Measurements from ENCODE around the gene YIPF4. TPM values are rescaled to one million over a fixed set of nuclear protein-coding genes. Genes with fewer than 3 reads are reported as not detected.

YIPF4 gene
- total RNA-seq, 1 donor from 2014 or later: 58.0 TPM

Other genes with a start within 250 kb of the YIPF4 start
- 70.1 TPM for gene DPY30, start 238.1 kb upstream of the YIPF4 start, total RNA-seq (ENCODE audit: unreplicated experiment)
- gene SPAST, start 214.3 kb upstream of the YIPF4 start, total RNA-seq (ENCODE audit: unreplicated experiment): 33.8 TPM
- 24.7 TPM for gene SLC30A6, start 112.0 kb upstream of the YIPF4 start, total RNA-seq (ENCODE audit: unreplicated experiment)
- not detected for gene NLRC4, start 13.0 kb upstream of the YIPF4 start, total RNA-seq (ENCODE audit: unreplicated experiment)
- gene BIRC6, start 79.1 kb downstream of the YIPF4 start, total RNA-seq (ENCODE audit: unreplicated experiment): 125 TPM

Measured in endothelial cell (in vitro differentiated cells).